ENCODE data around the gene CHMP1B.
"Not testable (repeated sequence)": the region's sequence is repeated elsewhere in the genome, so short reads cannot be mapped to it uniquely, and the experiment has no call there.

The CHMP1B gene

DNA sequence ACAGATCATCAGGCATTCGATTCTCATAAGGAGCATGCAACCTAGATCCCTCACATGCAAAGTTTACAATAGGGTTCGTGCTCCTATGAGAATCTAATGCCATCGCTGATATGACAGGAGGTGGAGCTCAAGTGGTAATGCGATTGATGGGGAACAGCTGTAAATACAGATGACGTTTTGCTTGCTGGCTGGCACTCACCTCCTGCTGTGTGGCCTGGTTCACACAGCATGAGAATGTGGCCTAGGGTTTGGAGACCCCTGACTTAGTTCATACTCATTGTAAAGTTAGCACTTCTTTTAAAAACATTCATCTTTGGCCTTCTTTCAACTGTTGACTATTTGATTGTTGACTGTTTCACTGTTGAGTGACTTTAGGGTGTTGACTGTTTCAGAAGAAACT is 8.7 kb upstream of the CHMP1B start:
- no peak for DNase-seq

DNA sequence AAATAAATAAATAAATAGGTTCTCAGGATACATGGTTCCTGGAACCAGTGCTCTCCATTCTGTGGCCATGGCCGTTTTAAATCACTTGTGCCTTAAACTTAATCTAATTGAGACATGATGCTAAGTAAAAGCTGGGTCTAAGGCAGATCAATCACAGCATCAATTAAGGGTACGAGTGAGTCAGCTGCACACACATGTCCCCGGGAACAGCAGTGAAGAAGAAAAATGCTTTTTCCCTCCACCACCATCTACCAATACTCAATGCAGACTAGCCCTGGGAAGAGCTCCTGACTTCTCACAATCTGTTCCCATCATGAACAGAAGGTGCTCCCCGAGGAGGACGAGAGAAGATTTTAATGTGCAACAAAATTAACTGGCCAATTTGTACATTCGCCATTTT is 6.8 kb upstream of the CHMP1B start:
- no peak for DNase-seq

DNA sequence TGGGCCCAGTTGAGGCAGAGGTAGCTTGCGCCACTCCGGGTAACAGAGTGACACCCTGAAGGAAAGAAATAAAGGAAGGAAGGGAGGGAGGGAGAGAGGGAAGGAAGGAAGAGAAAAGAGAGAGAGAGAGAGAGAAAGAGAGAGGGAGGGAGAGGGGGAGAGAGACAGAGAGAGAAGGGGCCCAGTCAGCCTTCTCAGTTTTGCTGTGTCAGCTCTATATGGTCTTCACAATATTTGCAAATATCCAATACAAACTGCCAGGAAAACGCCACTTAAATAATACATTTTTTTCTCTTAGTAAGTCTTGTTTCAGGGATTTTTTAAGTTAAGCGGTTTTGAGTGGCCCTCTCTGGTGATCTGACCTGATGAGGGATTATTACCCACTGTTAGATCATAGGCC is 5.6 kb upstream of the CHMP1B start:
- no peak for DNase-seq

- no peak for DNase-seq
Measured at GRCh38 chr18:11847811-11848210, 3.4 kb upstream of the CHMP1B start.

DNA sequence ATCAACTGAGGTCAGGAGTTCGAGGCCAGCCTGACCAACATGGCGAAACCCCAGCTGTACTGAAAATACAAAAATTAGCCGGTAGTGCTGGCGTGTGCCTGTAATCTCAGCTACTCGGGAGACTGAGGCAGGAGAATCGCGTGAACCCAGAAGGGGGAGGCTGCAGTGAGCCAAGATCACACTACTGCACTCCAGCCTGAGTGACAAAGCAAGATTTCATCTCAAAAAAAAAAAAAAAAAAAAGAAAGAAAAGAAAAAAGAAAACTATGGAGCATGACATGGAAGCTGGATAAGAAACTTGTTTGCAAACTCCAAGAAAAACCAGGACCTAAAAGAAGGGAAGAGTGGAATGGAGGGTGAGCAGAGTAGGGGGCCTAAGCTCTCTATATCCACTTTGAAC is 1.9 kb upstream of the CHMP1B start:
- no peak for DNase-seq

DNA sequence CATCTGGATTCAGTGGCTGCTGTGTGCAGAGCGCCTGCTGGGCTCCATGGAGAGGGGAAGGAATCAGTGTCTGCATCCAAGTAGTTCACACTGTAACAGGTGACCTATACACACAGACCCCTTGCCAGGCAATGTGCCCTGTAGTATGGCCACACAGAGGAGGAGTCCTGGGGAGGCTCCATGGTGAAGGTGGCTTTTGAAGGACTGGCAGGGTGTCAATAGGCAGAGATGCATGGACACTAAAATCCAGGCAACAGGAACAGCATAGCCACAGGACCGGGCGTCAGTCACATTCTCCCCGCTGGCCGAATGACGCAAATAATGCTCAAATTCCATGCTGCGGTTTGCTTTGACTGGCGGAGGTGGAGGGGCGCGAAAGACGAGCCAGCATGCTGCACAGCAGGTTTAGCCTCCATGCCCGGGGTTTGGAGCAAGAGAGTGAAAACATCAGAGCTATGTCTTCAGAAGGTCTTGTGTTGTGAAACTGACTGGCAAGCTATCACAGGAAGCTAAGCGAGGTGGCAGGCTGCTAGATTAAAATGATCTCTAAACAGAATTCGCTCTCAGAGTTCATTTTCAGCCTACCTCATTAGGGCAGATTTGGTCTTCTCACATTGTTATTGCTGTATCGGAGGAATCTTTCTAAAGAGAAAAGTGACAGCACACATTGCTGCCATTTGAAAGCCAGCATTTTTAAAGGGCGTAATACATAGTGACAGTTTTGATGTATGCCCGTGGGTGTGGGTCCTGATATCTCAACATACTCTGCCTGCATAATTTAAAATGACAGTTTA is 1.2 kb upstream of the CHMP1B start:
- DNase-seq = peak in 1 of 2 donors; percentile 36

DNA sequence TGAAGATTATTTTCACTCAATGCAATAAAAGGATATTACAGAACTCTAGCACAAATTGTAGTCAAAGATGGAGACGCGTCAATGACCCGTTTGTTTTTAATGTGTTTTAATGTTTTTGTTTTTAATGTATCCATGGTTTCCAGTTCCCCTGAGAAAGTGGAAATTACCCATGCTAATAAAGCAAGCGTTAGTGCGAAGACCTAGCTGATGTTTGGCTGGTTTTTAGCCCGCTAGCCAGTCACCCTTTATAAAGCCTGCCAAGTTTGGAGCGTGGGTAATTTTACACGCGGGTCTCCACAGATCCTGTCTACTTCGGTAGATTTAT is 430 bp upstream of the CHMP1B start:
- DNase-seq = peak in 1 of 2 donors; percentile 45

GRCh38 chr18:11851806-11852337 is 659 bp downstream of the CHMP1B start:
- DNase-seq = peak in 1 of 2 donors; percentile 36

- not testable (repeated sequence) for DNase-seq
Measured at GRCh38 chr18:11854554-11854953, 3.3 kb downstream of the CHMP1B start.

DNA sequence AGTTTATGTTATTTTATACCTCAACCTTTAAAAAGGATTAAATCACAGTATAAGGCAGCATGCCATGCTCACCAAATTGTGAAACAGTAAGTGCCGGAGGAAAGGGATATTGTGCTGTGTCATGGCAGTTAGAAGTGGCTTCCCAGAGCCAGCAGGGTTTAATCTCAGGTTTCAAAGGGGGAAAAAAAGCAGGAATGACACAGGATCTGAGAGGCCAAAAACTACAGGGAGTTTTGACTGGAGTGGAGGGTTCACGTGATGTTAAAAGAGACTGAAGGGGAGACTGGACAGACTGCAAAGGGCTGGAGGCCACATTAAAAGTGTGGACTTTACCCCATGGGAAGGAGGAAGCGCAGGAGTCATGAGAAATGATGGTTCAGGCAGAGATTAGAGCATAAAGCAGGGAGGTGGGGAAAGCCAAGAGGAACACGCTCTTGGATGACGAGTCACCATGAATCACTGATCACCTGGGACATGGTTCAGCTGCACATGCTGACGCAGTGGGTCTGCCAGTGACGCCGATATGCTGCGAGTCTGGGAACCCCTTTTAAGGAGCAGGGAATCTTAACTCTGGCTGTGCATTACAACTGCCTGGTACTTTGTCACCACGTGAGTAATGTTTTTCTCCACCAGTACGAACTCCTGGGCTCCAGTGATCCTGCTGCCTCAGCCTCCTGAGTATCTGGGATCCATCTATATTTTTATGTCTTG is 6.1 kb downstream of the CHMP1B start:
- DNase-seq = no peak

- DNase-seq = no peak
Measured at GRCh38 chr18:11859282-11859830, 8.1 kb downstream of the CHMP1B start.

- peak in 1 of 2 donors; percentile 2 for DNase-seq
Measured at GRCh38 chr18:11859903-11860407, 8.7 kb downstream of the CHMP1B start.

DNA sequence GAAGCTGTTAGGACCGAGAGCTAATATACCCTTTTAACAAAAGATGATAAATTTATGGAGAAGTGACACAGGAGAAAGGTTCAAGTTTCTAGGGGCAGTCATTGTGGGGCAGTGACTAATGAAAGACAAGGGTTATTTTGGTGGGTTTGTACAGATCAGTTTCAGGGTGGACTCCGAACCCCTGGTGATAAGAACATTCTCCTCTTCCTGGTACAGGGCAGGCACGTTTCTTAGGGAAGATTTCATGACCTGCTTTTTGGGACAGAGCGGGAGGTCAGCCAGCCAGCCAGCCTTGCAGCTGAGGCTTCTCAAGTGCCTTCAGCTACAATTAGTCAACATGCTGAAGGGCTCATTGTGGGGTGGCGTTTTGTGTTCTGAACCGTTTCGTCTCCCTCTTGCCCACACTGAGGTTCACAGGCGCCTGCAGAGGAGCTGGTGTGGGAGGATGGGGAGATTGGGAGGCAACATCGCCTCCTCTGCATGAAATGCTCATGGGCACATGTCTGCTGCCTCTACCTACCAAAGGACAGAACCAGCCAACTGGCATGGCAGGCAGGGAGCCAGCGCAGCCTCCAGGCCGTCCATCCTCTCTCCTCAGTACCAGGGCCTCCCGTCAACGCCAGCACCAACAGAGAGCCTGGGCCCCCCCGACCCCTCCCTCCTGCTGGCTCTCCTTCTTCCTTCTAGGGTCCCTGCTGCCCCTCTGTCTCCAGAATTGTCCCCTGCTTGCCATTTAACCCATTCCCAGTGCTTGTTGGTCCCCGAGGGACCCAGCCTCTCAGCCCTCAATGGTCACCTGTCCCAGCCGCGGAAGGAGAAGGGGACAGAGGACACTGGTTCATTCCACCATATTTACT is 9.6 kb downstream of the CHMP1B start:
- no peak for DNase-seq

DNA sequence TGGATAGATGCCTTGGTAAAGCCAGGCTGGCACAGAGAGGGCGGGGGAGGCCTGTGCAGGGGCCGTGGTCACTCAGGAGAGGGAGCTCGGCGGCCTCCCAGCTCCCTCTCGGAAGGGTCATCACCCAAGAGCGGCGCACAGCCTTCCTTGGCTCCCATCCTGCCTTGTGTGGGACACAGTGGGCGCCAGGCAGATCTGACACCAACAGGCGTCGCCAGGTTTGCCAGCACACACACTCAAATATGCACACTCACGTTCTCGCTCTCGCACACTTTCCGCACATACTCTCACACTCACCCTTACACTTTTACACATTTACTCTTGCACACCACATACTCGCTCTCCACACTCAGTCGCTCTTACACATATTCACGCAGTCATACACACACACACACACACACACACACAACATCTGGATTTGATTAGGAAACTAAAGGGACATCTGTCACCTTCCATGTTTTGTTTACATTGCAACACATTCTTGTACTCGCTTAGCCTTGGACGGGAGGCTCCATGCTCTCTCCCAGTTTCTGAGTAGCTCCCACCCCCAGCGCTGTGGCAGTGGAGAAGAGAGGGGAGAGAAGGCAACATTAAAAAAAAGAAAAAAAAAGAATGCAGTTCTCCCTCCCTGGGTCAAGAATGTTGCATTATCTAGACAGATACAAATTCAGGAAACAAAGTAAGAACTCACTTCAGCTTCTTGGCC is 10.5 kb downstream of the CHMP1B start:
- DNase-seq = no peak

DNA sequence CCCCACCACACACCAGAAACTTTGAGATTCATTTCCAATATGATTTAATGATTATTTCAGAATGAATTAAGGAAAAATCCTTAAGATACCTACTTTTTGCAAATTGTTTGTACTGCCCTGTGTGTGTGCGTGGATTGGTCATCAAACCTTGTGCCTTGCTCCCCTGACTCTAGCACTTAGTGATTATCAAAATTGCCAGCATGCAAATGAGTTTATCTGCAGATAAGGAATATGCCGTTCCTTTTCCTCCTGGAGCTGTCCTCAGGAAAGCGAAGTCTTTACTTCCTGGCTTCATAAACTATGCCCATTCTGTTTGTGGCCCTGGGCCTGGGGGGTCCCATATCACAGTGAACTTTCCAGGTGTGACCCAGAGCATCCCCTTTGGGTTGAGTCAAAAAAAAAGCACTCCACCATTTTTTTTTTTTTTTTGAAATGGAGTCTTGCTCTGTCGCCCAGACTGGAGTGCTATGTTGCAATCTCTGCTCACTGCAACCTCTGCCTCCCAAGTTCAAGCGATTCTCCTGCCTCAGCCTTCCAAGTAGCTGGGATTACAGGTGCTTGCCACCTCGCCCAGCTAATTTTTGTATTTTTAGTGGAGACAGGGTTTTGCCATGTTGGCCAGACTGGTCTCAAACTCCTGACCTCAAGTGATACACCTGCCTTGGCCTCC is 11.4 kb downstream of the CHMP1B start:
- no peak for DNase-seq

DNA sequence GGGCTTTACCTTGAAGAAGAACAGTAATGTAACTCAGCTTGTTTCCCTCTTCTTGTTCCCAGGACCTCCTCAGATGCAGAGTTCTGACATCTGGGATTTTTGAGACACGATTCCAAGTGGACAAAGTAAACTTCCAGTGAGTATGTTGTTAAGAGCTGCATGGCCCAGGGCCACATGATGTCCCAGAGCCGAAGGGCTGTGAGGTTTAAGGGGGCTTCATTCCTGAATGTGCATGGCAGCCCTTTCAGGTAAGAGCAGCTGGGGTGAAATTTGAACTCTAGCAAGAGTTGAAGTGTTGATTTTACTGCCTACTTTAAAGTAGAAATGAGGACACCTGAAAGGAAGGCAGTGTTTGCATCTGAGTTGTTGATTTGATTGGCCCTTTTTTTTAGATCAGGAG is 13.3 kb downstream of the CHMP1B start:
- DNase-seq = no peak

- DNase-seq = no peak
Measured at GRCh38 chr18:11865071-11865470, 13.9 kb downstream of the CHMP1B start.

DNA sequence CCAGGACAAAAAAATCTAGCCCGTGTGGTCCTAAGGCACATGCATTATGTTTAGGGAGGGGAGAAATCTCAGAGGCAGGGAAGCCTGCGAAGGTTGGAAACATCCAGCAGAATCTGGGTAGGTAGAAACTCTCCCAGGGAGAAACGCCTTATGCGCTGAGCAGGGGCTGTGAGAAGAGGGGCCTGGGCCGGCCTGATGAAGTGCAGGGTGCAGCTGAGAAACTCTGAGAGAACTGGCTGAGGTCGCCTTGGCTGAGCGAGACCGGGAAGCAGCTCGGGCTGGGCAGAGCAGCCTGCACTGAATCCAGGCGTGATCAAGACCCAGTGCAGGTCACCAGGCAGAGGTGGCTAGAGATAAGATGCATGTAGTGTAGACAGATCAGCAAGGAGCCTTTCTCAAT is 15.1 kb downstream of the CHMP1B start:
- no peak for DNase-seq

GRCh38 chr18:11866764-11867163 is 15.6 kb downstream of the CHMP1B start:
- DNase-seq = no peak

GRCh38 chr18:11868230-11868629 is 17.0 kb downstream of the CHMP1B start:
- no peak for DNase-seq

GRCh38 chr18:11871501-11871900 is 20.3 kb downstream of the CHMP1B start:
- no peak for DNase-seq

All from bone marrow (tissue), 2 donors.